OCI-LY3 (cell line): Measurements from ENCODE around the gene CYP4F3.

ENCODE experiments used
- H2AFZ ChIP-seq: fragments of 200-600, 300-600 bp; shearing (Covaris generic); 2 replicates; pipeline ENCODE4 v1.6.0; 2014; ENCODE audit warnings: antibody characterized with exemption, low read depth, low read length
- H3K27ac ChIP-seq: fragments of 200-600, 300-600 bp; sonication (generic); 2 replicates; pipeline ENCODE4 v1.5.1; 2014; ENCODE audit warnings: mild to moderate bottlenecking, low read length, moderate library complexity, mixed read lengths
- H3K27me3 ChIP-seq: fragments of 200-600, 300-600 bp; sonication (generic); 2 replicates; pipeline ENCODE4 v1.6.1; 2014; ENCODE audit warnings: low read depth, low read length, mixed read lengths
- H3K36me3 ChIP-seq: fragments of 200-600, 300-600 bp; sonication (generic); replicated peaks from 2 replicates; pipeline ENCODE3; 2014; ENCODE audit warnings: low read depth, low read length, mixed read lengths
- H3K4me1 ChIP-seq: fragments of 300-600, 200-600 bp; sonication (generic); 2 replicates; pipeline ENCODE4 v1.6.1; 2014; ENCODE audit warnings: low read length, mixed read lengths
- H3K4me2 ChIP-seq: fragments of 200-600, 300-600 bp; sonication (generic); 2 replicates; pipeline ENCODE4 v1.6.1; 2014; ENCODE audit warnings: low read length, mixed read lengths
- H3K4me3 ChIP-seq: fragments of 300-600, 200-600 bp; sonication (generic); 2 replicates; pipeline ENCODE4 v1.5.1; 2014; ENCODE audit warnings: antibody characterized with exemption, mild to moderate bottlenecking, low read length, moderate library complexity
- H3K79me2 ChIP-seq: fragments of 300-600, 200-600 bp; shearing (Covaris generic); 2 replicates; pipeline ENCODE4 v1.6.1; 2014; ENCODE audit warnings: mild to moderate bottlenecking, low read length, mixed read lengths
- H3K9ac ChIP-seq: fragments of 300-600, 200-600 bp; shearing (Covaris generic); 2 replicates; pipeline ENCODE4 v1.6.0; 2014; ENCODE audit warnings: mild to moderate bottlenecking, low read length, moderate library complexity
- H3K9me3 ChIP-seq: fragments of 200-600, 300-600 bp; shearing (Covaris generic); 2 replicates; pipeline ENCODE4 v1.6.1; 2014; ENCODE audit warnings: low read length, mixed read lengths; ENCODE audit not compliant: insufficient read depth
- H4K20me1 ChIP-seq: fragments of 200-600, 300-600 bp; sonication (generic); 2 replicates; pipeline ENCODE4 v1.6.1; 2016; ENCODE audit warnings: low read length, mixed read lengths; ENCODE audit not compliant: insufficient read depth
- CTCF ChIP-seq: fragments of 200-600, 300-600 bp; sonication (generic); IDR thresholded peaks from 2 replicates; pipeline ENCODE4 v1.5.1; 2014; ENCODE audit warnings: antibody characterized with exemption, low read length, low read depth
- EZH2phosphoT487 ChIP-seq: fragments of 200-600 bp; shearing (Covaris generic); IDR thresholded peaks from 2 replicates; pipeline ENCODE4 v1.6.1; 2018; ENCODE audit warnings: antibody characterized with exemption, mixed run types, low read depth

The CYP4F3 gene

GRCh38 chr19:15633082-15633835, 7.4 kb upstream of the CYP4F3 start:
- Histone ChIP-seq H3K27ac (no peak overlapping the region), H3K36me3 (no peaks in the 10 kb centered on the region), H2AFZ (no peak overlapping the region), H3K9me3 (no peaks in the 10 kb centered on the region), H4K20me1 (no peaks in the 10 kb centered on the region), H3K9ac (no peak overlapping the region), H3K4me1 (peaks cover 3% of the 10 kb centered on the region; the same call in 1 of the 2 replicates), H3K27me3 (peaks cover 6% of the 10 kb centered on the region; the same call in 1 of the 2 replicates), H3K79me2 (no peaks in the 10 kb centered on the region), H3K4me2 (no peak overlapping the region), H3K4me3 (no peak overlapping the region)
- TF ChIP-seq EZH2phosphoT487 (no peak), CTCF (no peak)

DNA sequence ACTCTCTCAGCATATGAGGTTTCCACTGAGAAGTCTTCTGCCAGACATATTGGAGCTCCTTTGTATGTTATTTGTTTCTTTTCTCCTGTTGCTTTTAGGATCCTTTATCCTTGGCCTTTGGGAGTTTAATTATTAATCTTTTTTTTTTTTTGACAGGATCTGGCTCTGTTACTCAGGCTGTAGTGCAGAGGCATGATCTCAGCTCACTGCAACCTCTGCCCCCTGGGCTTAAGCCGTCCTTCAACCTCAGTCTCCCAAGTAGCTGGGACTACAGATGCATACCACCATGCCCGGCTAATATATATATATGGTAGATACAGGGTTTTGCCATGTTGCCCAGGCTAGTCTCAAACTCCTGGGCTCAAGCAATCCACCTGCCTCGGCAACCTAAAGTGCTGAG, 6.6 kb upstream of the CYP4F3 start:
- Histone ChIP-seq H3K9ac (no peak overlapping the region), H3K27me3 (peaks cover 6% of the 10 kb centered on the region; the same call in 1 of the 2 replicates), H4K20me1 (no peaks in the 10 kb centered on the region), H3K9me3 (no peaks in the 10 kb centered on the region), H3K4me1 (peaks cover 3% of the 10 kb centered on the region; the same call in 1 of the 2 replicates), H3K79me2 (no peaks in the 10 kb centered on the region), H2AFZ (no peak overlapping the region), H3K4me2 (no peak overlapping the region), H3K27ac (no peak overlapping the region), H3K4me3 (no peak overlapping the region), H3K36me3 (no peaks in the 10 kb centered on the region)
- TF ChIP-seq CTCF = no peak
- no peak for TF ChIP-seq EZH2phosphoT487

DNA sequence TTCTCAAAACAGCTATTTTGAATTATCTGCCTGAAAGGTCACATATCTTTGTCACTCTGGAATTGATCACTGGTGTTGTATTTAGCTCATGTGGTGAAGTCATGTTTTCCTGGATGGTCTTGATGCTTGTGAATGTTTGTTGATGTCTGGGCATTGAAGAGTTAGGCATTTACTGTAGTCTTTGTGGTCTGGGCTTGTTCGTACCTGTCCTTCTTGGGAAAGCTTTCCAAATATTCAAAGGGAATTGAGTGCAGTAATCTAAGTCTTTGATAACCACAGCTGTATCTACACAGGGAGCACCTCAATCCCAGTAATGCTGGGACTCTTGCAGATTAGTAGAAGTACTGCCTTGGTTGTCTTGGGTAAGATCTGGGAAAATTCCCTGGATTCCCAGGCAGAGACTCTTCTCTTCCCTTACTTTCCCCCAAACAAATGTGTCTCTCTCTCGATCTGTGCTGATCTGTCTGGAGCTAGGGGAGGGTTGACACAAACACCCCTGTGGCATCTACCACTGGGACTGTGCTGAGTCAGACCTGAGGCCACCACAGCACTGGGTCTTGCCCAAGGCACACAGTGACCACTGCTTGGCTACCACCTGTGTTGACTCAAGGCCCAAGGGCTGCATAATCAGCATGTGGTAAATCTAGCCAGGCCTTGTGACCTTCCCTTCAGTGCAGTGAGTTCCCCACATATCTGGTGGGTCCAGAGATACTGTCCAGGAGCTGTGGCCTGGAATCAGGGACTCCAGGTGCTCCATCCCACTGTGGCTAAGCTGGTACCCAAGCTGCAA, 5.5 kb upstream of the CYP4F3 start:
- H3K4me3 ChIP-seq = no peak overlapping the region
- no peaks in the 10 kb centered on the region for H3K79me2 ChIP-seq
- H2AFZ ChIP-seq = no peak overlapping the region
- H3K9ac ChIP-seq = no peak overlapping the region
- H3K4me1 ChIP-seq = peaks cover 3% of the 10 kb centered on the region; the same call in 1 of the 2 replicates
- no peaks in the 10 kb centered on the region for H4K20me1 ChIP-seq
- peaks cover 11% of the 10 kb centered on the region; the same call in 1 of the 2 replicates for H3K27me3 ChIP-seq
- no peak overlapping the region for H3K4me2 ChIP-seq
- no peaks in the 10 kb centered on the region for H3K9me3 ChIP-seq
- H3K27ac ChIP-seq = no peak overlapping the region
- no peaks in the 10 kb centered on the region for H3K36me3 ChIP-seq
- TF ChIP-seq EZH2phosphoT487 = no peak
- TF ChIP-seq CTCF = no peak

- TF ChIP-seq EZH2phosphoT487 = no peak
- no peak for TF ChIP-seq CTCF
- Histone ChIP-seq H3K9ac (no peak overlapping the region), H3K9me3 (no peaks in the 10 kb centered on the region), H4K20me1 (no peaks in the 10 kb centered on the region), H3K27ac (no peak overlapping the region), H2AFZ (no peak overlapping the region), H3K36me3 (no peaks in the 10 kb centered on the region), H3K4me3 (no peak overlapping the region), H3K4me1 (peaks cover 3% of the 10 kb centered on the region; the same call in 1 of the 2 replicates), H3K79me2 (no peaks in the 10 kb centered on the region), H3K4me2 (no peak overlapping the region), H3K27me3 (peaks cover 11% of the 10 kb centered on the region; the same call in 1 of the 2 replicates)
Observed at GRCh38 chr19:15636026-15636425, 4.7 kb upstream of the CYP4F3 start.
